ENCODE measurements around the gene DCC.

DCC gene

DNA sequence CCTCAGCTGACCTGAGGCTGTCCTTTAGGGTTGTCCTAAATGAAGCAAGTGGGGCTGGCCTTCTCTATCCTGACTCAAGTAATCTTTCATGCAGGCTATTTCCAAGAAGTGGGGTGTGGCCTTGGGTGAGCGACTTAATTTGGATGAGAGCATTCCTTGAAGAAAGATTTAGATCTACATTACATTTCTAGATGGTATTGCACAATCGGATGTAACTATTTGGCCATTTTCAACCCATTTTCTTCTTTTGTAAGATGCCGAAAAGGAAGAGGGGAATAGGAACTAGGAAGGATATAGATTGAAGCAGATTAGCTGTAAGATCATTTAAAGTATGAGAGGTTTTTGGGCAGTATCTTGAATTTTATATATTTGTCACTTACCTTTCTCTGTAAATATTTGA lies 1138.2 kb downstream of the DCC start:
- TF ChIP-seq, protein P1, sequence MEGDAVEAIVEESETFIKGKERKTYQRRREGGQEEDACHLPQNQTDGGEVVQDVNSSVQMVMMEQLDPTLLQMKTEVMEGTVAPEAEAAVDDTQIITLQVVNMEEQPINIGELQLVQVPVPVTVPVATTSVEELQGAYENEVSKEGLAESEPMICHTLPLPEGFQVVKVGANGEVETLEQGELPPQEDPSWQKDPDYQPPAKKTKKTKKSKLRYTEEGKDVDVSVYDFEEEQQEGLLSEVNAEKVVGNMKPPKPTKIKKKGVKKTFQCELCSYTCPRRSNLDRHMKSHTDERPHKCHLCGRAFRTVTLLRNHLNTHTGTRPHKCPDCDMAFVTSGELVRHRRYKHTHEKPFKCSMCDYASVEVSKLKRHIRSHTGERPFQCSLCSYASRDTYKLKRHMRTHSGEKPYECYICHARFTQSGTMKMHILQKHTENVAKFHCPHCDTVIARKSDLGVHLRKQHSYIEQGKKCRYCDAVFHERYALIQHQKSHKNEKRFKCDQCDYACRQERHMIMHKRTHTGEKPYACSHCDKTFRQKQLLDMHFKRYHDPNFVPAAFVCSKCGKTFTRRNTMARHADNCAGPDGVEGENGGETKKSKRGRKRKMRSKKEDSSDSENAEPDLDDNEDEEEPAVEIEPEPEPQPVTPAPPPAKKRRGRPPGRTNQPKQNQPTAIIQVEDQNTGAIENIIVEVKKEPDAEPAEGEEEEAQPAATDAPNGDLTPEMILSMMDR (conservative IDR thresholded peaks at IDR 0.05), result no peak
- TF ChIP-seq ZFX (IDR thresholded peaks at IDR 0.05), result no peak
- no peak overlapping the region for H3K27ac ChIP-seq

DNA sequence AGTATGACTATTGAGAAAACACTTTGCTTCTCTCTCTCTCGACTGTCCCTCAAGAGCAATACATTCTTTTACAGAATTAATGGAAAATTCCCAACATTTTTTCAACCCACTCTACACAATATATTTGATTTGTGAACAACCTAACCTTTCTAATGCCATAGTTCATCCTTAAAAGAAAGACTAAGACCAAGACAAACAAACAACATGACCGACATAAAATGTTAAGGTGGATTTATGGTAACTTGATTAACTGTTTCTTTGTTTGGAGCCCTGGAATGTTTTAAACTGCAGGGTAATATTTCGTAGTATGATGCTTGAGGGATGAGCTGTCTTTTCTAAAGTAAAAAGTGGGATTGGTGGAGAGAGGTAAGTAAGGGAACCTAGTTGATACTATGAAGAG lies 1146.3 kb downstream of the DCC start:
- no peak overlapping the region for H3K27ac ChIP-seq
- TF ChIP-seq ZFX (IDR thresholded peaks at IDR 0.05), result no peak
- TF ChIP-seq, protein P1 (conservative IDR thresholded peaks at IDR 0.05), result no peak

DNA sequence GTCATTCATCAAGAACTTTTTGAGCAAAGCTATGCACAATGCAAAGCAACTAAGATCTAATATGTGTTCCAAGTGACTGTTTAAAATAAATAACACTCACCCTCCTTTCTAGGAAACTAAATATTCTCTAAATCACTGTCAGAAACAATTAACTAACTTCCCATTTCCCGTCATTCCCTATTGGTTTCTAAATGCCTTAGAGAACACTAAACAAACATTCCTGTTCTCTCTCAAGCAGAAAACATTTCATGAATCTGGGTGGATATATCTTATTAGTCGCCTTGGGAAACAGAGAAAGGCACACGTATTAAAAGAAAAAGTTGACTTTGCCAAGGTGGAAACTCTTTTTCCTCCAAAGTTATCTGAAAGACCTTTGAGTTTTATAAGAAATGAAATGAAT lies 1149.3 kb downstream of the DCC start:
- TF ChIP-seq, protein P1 (conservative IDR thresholded peaks at IDR 0.05), result no peak
- TF ChIP-seq ZFX (IDR thresholded peaks at IDR 0.05), result no peak
- no peak overlapping the region for H3K27ac ChIP-seq

DNA sequence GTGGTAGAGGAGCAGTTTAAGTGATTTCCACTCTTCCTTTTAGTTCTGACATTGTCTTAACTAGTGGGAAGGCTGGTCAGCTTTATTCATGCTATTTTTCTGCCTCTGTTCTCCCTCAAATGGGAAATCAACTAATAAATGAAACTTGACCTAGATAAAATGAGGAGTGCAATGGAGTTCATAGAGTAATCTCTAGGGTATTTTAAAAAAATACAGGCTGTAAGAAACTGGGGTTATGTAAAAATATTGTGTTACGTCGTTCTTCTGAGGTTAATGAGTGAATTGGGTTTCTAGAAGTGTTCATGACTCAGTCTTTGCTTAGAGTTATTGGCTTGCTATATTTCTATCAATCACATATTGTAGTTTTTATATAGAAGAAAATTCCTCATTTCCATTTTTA lies 1150.0 kb downstream of the DCC start:
- H3K27ac ChIP-seq, result no peak overlapping the region
- TF ChIP-seq, protein P1 (conservative IDR thresholded peaks at IDR 0.05), result no peak
- TF ChIP-seq ZFX (IDR thresholded peaks at IDR 0.05), result no peak

DNA sequence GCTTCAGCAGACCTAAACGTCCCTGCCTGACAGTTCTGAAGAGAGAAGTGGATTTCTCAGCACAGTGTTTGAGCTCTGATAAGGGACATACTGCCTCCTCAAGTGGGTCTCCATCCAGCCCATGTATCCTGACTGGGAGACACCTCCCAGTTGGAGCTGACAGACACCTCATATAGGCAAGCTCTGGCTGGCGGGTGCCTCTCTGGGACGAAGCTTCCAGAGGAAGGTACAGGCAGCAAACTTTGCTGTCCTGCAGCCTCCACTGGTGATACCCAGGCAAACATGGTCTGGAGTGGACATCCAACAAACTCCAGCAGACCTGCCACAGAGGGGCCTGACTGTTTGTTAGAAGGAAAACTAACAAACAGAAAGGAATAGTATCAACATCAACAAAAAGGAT lies 1156.0 kb downstream of the DCC start:
- H3K27ac ChIP-seq, result no peak overlapping the region
- no peak for TF ChIP-seq ZFX (IDR thresholded peaks at IDR 0.05)
- TF ChIP-seq, protein P1 (conservative IDR thresholded peaks at IDR 0.05), result no peak

DNA sequence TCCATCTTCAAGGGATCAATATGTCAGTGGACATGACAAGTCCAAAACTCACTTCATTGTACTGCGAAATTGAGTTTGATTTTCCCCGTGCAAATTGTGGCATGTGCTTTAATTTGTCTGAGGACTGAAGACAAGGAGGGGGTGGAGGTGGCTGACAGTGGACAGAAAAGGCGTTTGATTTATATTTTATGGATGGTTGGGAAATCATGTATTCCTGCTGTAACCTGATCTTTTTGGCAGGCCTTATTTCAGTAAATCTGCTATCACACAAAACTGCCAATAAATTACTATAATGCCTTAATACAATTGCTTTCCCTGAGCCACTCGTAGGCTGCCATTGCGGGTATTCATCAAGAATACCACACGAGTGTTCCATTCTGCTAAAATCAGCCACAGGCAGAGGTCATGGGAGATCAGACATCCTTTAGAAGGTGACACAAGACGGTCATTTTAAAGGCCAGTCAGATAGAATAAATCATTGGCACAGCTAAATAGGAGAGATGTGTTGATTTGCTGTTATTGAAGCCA lies 1164.0 kb downstream of the DCC start:
- TF ChIP-seq, protein P1 (conservative IDR thresholded peaks at IDR 0.05), result no peak
- TF ChIP-seq ZFX (IDR thresholded peaks at IDR 0.05), result no peak
- no peak overlapping the region for H3K27ac ChIP-seq

DNA sequence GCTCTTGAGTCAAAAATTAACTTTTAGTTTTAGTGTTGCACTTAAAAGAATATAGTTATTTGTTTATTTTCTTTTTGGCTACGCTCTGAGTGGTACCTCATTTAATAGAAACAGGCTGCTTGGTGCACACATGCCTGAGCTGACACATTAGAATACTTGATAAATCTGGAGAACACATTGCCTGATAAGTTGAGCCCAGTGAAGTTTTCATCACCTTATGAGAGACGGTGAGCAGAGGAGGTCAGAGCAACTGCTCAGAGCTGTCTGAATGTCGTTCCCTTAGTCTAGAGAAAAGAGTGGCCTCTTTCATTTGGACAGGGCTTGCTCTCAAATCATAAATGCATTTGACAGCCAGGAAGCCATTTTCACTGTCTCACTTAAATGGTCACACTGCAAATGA lies 1168.5 kb downstream of the DCC start:
- TF ChIP-seq, protein P1 (conservative IDR thresholded peaks at IDR 0.05), result no peak
- TF ChIP-seq ZFX (IDR thresholded peaks at IDR 0.05), result no peak
- no peak overlapping the region for H3K27ac ChIP-seq

Measured in C4-2B (cell line).